T-helper 1 cell treated with Interleukin-12 subunit alpha and Interleukin-12 subunit beta and Interleukin-4 antibody, amounts not matched to agents 30 μg/mL and 1 μg/mL, for 36 hours (primary cell): ENCODE measurements around the gene WDR93.
"Not testable (repeated sequence)": the region's sequence is repeated elsewhere in the genome, so short reads cannot be mapped to it uniquely, and the experiment has no call there.

Experiments used
- H3K27ac Mint-ChIP-seq: one replicate; pipeline ENCODE4 v1.8.0; 2021; ENCODE audit warnings: mild to moderate bottlenecking, mixed read lengths
- H3K27me3 Mint-ChIP-seq: one replicate; pipeline ENCODE4 v1.8.0; 2021; ENCODE audit warnings: low read depth, mixed read lengths
- H3K36me3 Mint-ChIP-seq: one replicate; pipeline ENCODE4 v1.8.0; 2021; ENCODE audit warnings: low read depth, mixed read lengths
- H3K4me1 Mint-ChIP-seq: one replicate; pipeline ENCODE4 v1.8.0; 2021; ENCODE audit warnings: low read depth, mixed read lengths
- H3K4me3 Mint-ChIP-seq: one replicate; pipeline ENCODE4 v1.8.0; 2021; ENCODE audit warnings: mild to moderate bottlenecking, moderate library complexity, mixed read lengths
- H3K9me3 Mint-ChIP-seq: one replicate; pipeline ENCODE4 v1.8.0; 2021; ENCODE audit warnings: mixed read lengths

Gene WDR93

GRCh38 chr15:89775815-89776214, 85.2 kb downstream of the WDR93 start:
- H3K9me3 Mint-ChIP-seq: no peaks in the 10 kb centered on the region
- peak overlapping the region; percentile 37 for H3K4me3 Mint-ChIP-seq
- no peaks in the 10 kb centered on the region for H3K36me3 Mint-ChIP-seq
- no peak overlapping the region for H3K27ac Mint-ChIP-seq
- H3K27me3 Mint-ChIP-seq: peaks cover 14% of the 10 kb centered on the region
- peaks cover 5% of the 10 kb centered on the region for H3K4me1 Mint-ChIP-seq

- H3K27me3 Mint-ChIP-seq: peaks cover 14% of the 10 kb centered on the region
- H3K4me3 Mint-ChIP-seq: peak within 1 kb of the TSS; percentile 63
- H3K36me3 Mint-ChIP-seq: no peaks in the 10 kb centered on the region
- peaks cover 12% of the 10 kb centered on the region for H3K4me1 Mint-ChIP-seq
- no peak within 1 kb of the TSS for H3K27ac Mint-ChIP-seq
- no peaks in the 10 kb centered on the region for H3K9me3 Mint-ChIP-seq
Measured at GRCh38 chr15:89776274-89777072, 85.9 kb downstream of the WDR93 start, which contains the start of gene MESP2. Gene MESP2 (plus strand): TSS chr15:89776332. CDS start chr15:89776358, 26 bp downstream.

GRCh38 chr15:89777073-89777751, 86.6 kb downstream of the WDR93 start:
- Mint-ChIP-seq H3K4me1 (peaks cover 18% of the 10 kb centered on the region), H3K9me3 (no peaks in the 10 kb centered on the region), H3K27ac (no peak overlapping the region), H3K36me3 (no peaks in the 10 kb centered on the region), H3K4me3 (peak overlapping the region; percentile 5), H3K27me3 (peaks cover 14% of the 10 kb centered on the region)

- Mint-ChIP-seq H3K27ac (no peak overlapping the region), H3K9me3 (no peaks in the 10 kb centered on the region), H3K36me3 (no peaks in the 10 kb centered on the region), H3K27me3 (peaks cover 14% of the 10 kb centered on the region), H3K4me1 (peaks cover 19% of the 10 kb centered on the region), H3K4me3 (no peak overlapping the region)
Measured at GRCh38 chr15:89777782-89778380, 87.3 kb downstream of the WDR93 start.

GRCh38 chr15:89778861-89779260, 88.2 kb downstream of the WDR93 start:
- Mint-ChIP-seq H3K9me3 (no peaks in the 10 kb centered on the region), H3K27me3 (peaks cover 14% of the 10 kb centered on the region), H3K4me1 (peaks cover 19% of the 10 kb centered on the region), H3K36me3 (no peaks in the 10 kb centered on the region), H3K27ac (no peak overlapping the region), H3K4me3 (no peak overlapping the region)

- H3K4me1 Mint-ChIP-seq: peaks cover 19% of the 10 kb centered on the region
- peak overlapping the region; percentile 29 for H3K4me3 Mint-ChIP-seq
- peaks cover 5% of the 10 kb centered on the region for H3K27me3 Mint-ChIP-seq
- H3K27ac Mint-ChIP-seq: no peak overlapping the region
- H3K36me3 Mint-ChIP-seq: no peaks in the 10 kb centered on the region
- no peaks in the 10 kb centered on the region for H3K9me3 Mint-ChIP-seq
Measured at GRCh38 chr15:89780601-89781000, 90.0 kb downstream of the WDR93 start.

GRCh38 chr15:89781055-89781454, 90.4 kb downstream of the WDR93 start:
- peaks cover 5% of the 10 kb centered on the region for H3K27me3 Mint-ChIP-seq
- no peak overlapping the region for H3K27ac Mint-ChIP-seq
- H3K4me3 Mint-ChIP-seq: no peak overlapping the region
- H3K36me3 Mint-ChIP-seq: no peaks in the 10 kb centered on the region
- peaks cover 19% of the 10 kb centered on the region for H3K4me1 Mint-ChIP-seq
- no peaks in the 10 kb centered on the region for H3K9me3 Mint-ChIP-seq

- peaks cover 19% of the 10 kb centered on the region for H3K4me1 Mint-ChIP-seq
- H3K9me3 Mint-ChIP-seq: no peaks in the 10 kb centered on the region
- no peak overlapping the region for H3K27ac Mint-ChIP-seq
- H3K36me3 Mint-ChIP-seq: no peaks in the 10 kb centered on the region
- H3K27me3 Mint-ChIP-seq: peaks cover 5% of the 10 kb centered on the region
- no peak overlapping the region for H3K4me3 Mint-ChIP-seq
Measured at GRCh38 chr15:89781891-89782618, 91.4 kb downstream of the WDR93 start.

GRCh38 chr15:89782619-89782950, 92.0 kb downstream of the WDR93 start:
- H3K4me3 Mint-ChIP-seq, H3K9me3 Mint-ChIP-seq, H3K27ac Mint-ChIP-seq, H3K36me3 Mint-ChIP-seq, H3K27me3 Mint-ChIP-seq: not testable (repeated sequence)
- peaks cover 19% of the 10 kb centered on the region for H3K4me1 Mint-ChIP-seq

GRCh38 chr15:89783111-89783860, 92.7 kb downstream of the WDR93 start:
- Mint-ChIP-seq H3K4me3 (no peak overlapping the region), H3K27me3 (no peaks in the 10 kb centered on the region), H3K4me1 (peaks cover 19% of the 10 kb centered on the region), H3K36me3 (no peaks in the 10 kb centered on the region), H3K9me3 (peaks cover 9% of the 10 kb centered on the region), H3K27ac (no peak overlapping the region)

- Mint-ChIP-seq H3K9me3 (peaks cover 9% of the 10 kb centered on the region), H3K27ac (no peak overlapping the region), H3K4me3 (no peak overlapping the region), H3K4me1 (peaks cover 19% of the 10 kb centered on the region), H3K36me3 (no peaks in the 10 kb centered on the region), H3K27me3 (no peaks in the 10 kb centered on the region)
Measured at GRCh38 chr15:89783861-89784685, 93.5 kb downstream of the WDR93 start.

- no peaks in the 10 kb centered on the region for H3K27me3 Mint-ChIP-seq
- no peak overlapping the region for H3K27ac Mint-ChIP-seq
- H3K4me3 Mint-ChIP-seq: no peak overlapping the region
- peaks cover 9% of the 10 kb centered on the region for H3K9me3 Mint-ChIP-seq
- peaks cover 19% of the 10 kb centered on the region for H3K4me1 Mint-ChIP-seq
- H3K36me3 Mint-ChIP-seq: no peaks in the 10 kb centered on the region
Measured at GRCh38 chr15:89784686-89784960, 94.0 kb downstream of the WDR93 start.

- Mint-ChIP-seq H3K4me1 (peaks cover 19% of the 10 kb centered on the region), H3K9me3 (peaks cover 9% of the 10 kb centered on the region), H3K4me3 (no peak overlapping the region), H3K27me3 (no peaks in the 10 kb centered on the region), H3K27ac (no peak overlapping the region), H3K36me3 (no peaks in the 10 kb centered on the region)
Measured at GRCh38 chr15:89785064-89785773, 94.6 kb downstream of the WDR93 start.
